Measurements from ENCODE around the gene USP6NL.

USP6NL gene

DNA sequence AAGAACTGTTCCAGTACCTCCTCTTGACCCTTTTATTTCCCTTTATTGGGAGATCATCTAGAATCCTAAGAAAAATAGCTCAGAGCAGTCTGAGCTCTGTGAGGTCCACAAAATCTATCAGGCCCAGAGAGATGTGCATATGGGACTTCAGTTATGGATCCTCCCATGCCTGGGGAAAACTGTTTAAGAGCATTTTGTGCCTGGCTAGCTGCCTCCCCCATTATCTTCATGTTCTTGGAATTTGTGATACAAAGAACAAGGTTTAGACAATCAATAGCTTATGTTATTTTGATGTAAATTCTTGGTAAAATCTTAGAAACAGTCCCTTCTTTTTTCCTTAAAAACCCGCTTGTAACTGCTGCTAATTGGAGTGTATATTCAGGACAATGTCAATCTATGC is 75.2 kb downstream of the USP6NL start:
- H3K36me3 ChIP-seq (ENCODE audit: insufficient read depth, low read length): no peaks in the 10 kb centered on the region
- H3K79me2 ChIP-seq (ENCODE audit: insufficient read depth, low read length): peaks cover 10% of the 10 kb centered on the region
- H3K4me2 ChIP-seq (ENCODE audit: insufficient read depth, low read length): no peak overlapping the region

GRCh38 chr10:11535346-11535959 is 76.0 kb downstream of the USP6NL start:
- DNase-seq (no peak), ATAC-seq (ENCODE audit: insufficient read depth, low read depth) (no peak)
- H3K4me1 ChIP-seq (ENCODE audit: insufficient read depth, low read length): no peaks in the 10 kb centered on the region; the same call in 1 of the 2 replicates
- peaks cover 8% of the 10 kb centered on the region; the same call in 1 of the 2 replicates for H4K20me1 ChIP-seq (ENCODE audit: insufficient read depth, low read length)
- H3K9ac ChIP-seq (ENCODE audit: low read depth, low read length): no peak overlapping the region
- no peak overlapping the region for H3K4me3 ChIP-seq (ENCODE audit: low read depth in 1 of 2, low read length in 2 of 2)
- no peaks in the 10 kb centered on the region for H3K27me3 ChIP-seq (ENCODE audit: insufficient read depth, low read length, poor library complexity)
- H2AFZ ChIP-seq (ENCODE audit: low read depth, low read length): no peak overlapping the region
- H3K79me2 ChIP-seq (ENCODE audit: insufficient read depth, low read length): peaks cover 10% of the 10 kb centered on the region
- no peaks in the 10 kb centered on the region for H3K9me3 ChIP-seq (ENCODE audit: insufficient read depth, low read length, severe bottlenecking)
- H3K27ac ChIP-seq (ENCODE audit: low read length): no peak overlapping the region
- H3K4me2 ChIP-seq (ENCODE audit: insufficient read depth, low read length): no peak overlapping the region
- H3K36me3 ChIP-seq (ENCODE audit: insufficient read depth, low read length): no peaks in the 10 kb centered on the region
- no peak for TF ChIP-seq EZH2 (IDR thresholded peaks at IDR 0.05; ENCODE audit: borderline replicate concordance, low read depth, low read length, severe bottlenecking)
- no peak for TF ChIP-seq CTCF (IDR thresholded peaks at IDR 0.05; ENCODE audit: borderline replicate concordance, extremely low read depth, low read length, poor library complexity, severe bottlenecking)

More for the DNA sequence above, 75.2 kb downstream of the USP6NL start:
- peaks cover 8% of the 10 kb centered on the region; the same call in 1 of the 2 replicates for H4K20me1 ChIP-seq (ENCODE audit: insufficient read depth, low read length)
- H3K27ac ChIP-seq (ENCODE audit: low read length): no peak overlapping the region
- DNase-seq (no peak), ATAC-seq (ENCODE audit: insufficient read depth, low read depth) (no peak)
- no peaks in the 10 kb centered on the region for H3K27me3 ChIP-seq (ENCODE audit: insufficient read depth, low read length, poor library complexity)
- H3K4me3 ChIP-seq (ENCODE audit: low read depth in 1 of 2, low read length in 2 of 2): no peak overlapping the region
- TF ChIP-seq CTCF (IDR thresholded peaks at IDR 0.05; ENCODE audit: borderline replicate concordance, extremely low read depth, low read length, poor library complexity, severe bottlenecking) (no peak), EZH2 (IDR thresholded peaks at IDR 0.05; ENCODE audit: borderline replicate concordance, low read depth, low read length, severe bottlenecking) (no peak)
- no peak overlapping the region for H3K9ac ChIP-seq (ENCODE audit: low read depth, low read length)
- H2AFZ ChIP-seq (ENCODE audit: low read depth, low read length): no peak overlapping the region
- no peaks in the 10 kb centered on the region for H3K9me3 ChIP-seq (ENCODE audit: insufficient read depth, low read length, severe bottlenecking)
- H3K4me1 ChIP-seq (ENCODE audit: insufficient read depth, low read length): no peaks in the 10 kb centered on the region; the same call in 1 of the 2 replicates

DNA sequence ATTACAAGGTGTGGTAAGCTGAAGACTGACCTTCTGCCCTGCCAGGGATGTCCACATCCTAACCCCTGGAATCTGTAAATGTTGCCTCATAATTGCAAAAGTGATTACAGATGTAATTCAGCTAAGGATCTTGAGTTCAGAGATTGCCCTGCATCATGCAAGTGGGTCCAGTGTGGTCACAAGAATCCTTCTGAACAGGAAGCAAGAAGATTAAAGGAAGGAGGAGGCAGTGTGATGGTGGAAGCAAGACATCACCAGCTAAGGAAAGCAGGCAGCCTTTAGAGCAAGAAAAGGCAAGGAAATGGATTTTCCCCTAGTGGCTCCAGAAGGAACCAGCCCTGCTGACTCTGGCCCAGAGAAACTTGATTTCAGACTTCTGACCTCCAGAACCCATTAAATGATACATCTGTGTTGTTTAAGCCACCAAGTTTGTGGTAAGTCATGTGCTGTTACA is 78.1 kb downstream of the USP6NL start:
- peak; percentile 66 for ATAC-seq (ENCODE audit: insufficient read depth, low read depth)
- H3K27ac ChIP-seq (ENCODE audit: low read length): no peak overlapping the region

More for the DNA sequence above, 78.1 kb downstream of the USP6NL start:
- no peak overlapping the region for H3K4me3 ChIP-seq (ENCODE audit: low read depth in 1 of 2, low read length in 2 of 2)
- H2AFZ ChIP-seq (ENCODE audit: low read depth, low read length): no peak overlapping the region
- TF ChIP-seq CTCF (IDR thresholded peaks at IDR 0.05; ENCODE audit: borderline replicate concordance, extremely low read depth, low read length, poor library complexity, severe bottlenecking): peak; percentile 37
- TF ChIP-seq EZH2 (IDR thresholded peaks at IDR 0.05; ENCODE audit: borderline replicate concordance, low read depth, low read length, severe bottlenecking): no peak
- H3K27me3 ChIP-seq (ENCODE audit: insufficient read depth, low read length, poor library complexity): no peaks in the 10 kb centered on the region
- H3K4me1 ChIP-seq (ENCODE audit: insufficient read depth, low read length): peaks cover 10% of the 10 kb centered on the region
- H3K4me2 ChIP-seq (ENCODE audit: insufficient read depth, low read length): no peak overlapping the region
- no peaks in the 10 kb centered on the region for H3K36me3 ChIP-seq (ENCODE audit: insufficient read depth, low read length)
- H3K9ac ChIP-seq (ENCODE audit: low read depth, low read length): no peak overlapping the region
- peak; percentile 11 for DNase-seq
- H4K20me1 ChIP-seq (ENCODE audit: insufficient read depth, low read length): 0 out of 2 replicates have a peak, but pooled peaks cover 4% of the 10 kb centered on the region
- H3K9me3 ChIP-seq (ENCODE audit: insufficient read depth, low read length, severe bottlenecking): no peaks in the 10 kb centered on the region
- H3K79me2 ChIP-seq (ENCODE audit: insufficient read depth, low read length): peaks cover 14% of the 10 kb centered on the region

All from DND-41 (cell line).